Activated gamma-delta T cell (primary cell): ENCODE measurements around the gene IL25.

ENCODE experiments used
- DNase-seq: peaks from one replicate; lab custom pipeline; 2025; lab: John Stamatoyannopoulos, UW

Gene IL25

DNA sequence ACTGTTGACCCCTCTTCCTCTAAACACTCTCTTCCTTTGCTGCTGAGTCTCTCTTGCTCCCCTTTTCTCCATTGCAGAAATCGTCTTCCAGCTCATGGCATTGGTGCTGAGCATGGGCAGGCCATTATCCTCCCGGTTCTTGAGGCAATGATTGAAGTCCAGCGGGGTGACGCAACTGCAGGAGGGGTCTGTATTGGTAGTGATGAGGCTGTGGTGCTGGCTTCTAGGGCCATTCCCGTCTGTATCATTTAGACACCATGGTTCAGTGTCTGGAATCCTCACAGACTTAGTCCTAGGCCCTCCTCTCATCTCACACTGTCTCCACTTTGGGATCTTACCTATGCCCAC lies 19.2 kb upstream of the IL25 start:
- no peak for DNase-seq

DNA sequence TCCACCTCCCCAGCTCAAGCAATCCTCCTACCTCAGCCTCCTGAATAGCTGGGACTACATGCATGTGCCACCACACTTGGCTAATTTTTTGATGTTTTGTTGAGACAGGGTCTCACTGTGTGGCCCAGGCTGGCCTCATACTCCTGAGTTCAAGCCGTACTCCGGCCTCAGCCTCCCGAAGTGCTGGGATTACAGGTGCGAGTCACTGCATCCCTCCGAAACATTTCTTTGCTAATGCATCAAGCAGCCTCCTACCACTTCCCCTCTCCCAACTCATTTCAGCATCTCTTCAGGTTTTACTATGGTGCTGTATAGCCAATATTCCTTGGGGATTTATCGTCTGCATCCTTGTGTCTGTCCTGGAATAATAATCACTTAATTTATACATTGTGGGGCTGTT lies 17.6 kb upstream of the IL25 start:
- DNase-seq, result no peak

DNA sequence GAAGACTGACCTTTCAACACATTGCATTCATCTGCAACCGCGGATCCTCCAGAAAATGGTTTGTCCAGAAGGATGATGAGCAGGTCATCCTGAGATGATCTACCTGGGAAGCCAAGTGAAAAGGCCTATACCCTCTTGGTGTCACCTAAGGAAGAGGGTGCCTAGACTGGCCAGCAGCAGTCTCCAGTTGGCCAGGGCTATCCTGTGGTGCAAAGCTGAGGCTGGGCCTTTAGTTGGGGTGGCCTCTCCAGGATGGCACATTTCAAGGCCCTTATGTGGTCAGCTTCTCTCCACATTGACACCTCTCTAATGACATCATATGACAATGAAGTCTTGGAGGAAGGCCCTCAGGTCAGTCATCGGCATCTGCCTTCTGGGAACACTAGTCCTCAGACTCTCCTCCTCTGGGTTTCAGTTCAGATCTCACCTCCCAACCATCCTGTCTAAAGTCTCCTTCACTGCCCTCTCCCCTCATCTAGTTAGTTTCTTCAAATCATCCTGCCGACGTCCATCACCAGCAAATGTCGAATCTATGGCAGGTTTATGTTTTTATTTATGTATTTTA lies 16.7 kb upstream of the IL25 start:
- no peak for DNase-seq

DNA sequence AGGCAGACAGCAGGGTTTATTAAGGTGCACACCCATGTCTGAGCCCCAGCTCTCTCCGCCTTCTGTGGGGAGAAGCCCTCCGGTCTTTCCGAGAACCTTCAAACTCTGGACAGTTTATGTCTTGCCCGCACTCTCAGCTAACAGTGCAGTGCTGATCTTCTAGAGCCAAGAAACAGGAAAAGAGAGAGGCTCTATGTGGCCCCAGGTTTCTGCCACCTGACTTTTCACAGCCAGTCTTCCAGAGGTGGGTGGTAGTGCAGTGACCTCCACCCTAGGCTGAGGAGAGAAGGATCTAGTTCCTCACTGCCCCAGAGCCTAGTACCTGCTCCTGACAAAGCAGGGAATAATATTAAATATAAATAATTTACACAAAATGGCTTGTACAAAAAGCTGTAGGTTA lies 15.9 kb upstream of the IL25 start:
- DNase-seq, result no peak

DNA sequence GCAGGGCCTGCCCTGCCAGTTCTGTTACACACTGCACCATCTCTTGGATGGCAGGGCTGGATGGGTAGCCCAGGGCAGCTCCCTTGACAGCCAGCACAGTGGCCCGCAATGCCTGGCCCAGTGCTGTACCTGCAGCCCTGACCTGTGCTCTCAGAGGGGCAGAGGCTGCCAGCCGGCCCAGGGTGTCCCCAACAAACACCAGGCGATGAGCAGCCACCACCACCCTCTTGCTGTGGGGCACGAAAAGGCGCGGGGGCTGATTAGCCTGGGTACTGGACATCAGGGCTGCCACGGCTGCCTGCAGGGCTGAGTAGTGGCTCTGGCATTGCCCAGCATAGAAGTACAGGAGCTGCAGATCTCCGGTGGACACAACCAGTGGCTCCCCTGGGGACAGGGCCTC lies 15.3 kb upstream of the IL25 start:
- no peak for DNase-seq

DNA sequence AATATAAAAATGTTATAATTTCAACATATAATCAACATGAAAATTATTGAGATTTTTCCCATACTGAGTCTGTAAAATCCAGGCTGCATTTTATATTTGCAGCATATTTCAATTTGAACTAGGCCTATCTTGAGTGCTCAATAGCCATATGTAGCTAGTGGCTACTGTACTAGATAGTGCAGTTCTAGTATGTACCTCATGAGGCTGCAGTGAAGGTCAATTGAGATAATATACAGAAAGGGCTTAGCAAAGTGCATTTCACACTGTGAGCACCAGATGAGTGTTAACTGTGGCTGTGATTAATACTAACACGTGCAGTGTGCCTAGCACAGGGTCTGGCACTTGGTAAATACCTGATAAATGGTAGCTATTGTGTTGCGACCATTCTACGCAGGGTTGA lies 14.6 kb upstream of the IL25 start:
- DNase-seq, result no peak

DNA sequence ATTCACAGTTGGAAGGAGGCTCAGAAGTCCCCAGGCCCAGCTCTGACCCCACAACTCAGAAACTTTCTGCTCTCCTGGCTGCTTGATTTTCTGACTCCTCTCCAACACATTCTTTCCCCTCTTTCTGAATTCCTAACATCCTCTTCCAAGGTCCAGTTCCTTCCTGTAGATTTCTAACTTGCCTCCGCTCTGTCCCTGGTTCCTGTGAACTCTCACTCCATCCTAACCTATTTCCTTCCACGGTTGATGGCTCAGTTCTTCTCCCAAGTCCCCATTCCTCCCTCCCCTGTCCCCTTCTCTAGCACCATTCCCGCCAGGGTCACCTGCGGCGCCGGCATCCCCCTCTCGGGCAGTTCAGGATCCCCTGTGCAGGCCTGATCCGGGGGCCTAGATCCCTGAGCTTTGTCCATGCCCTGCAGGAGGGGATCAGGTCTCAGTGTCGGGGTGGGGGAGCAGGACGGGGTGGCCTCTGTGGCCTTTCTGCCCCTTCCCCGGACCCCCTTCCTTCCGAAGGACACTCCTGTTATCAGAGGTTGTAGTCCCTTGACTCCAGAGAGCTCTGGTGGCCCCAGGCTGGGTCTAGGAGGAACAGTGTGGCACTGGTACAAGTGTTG lies 13.9 kb upstream of the IL25 start:
- DNase-seq, result no peak

DNA sequence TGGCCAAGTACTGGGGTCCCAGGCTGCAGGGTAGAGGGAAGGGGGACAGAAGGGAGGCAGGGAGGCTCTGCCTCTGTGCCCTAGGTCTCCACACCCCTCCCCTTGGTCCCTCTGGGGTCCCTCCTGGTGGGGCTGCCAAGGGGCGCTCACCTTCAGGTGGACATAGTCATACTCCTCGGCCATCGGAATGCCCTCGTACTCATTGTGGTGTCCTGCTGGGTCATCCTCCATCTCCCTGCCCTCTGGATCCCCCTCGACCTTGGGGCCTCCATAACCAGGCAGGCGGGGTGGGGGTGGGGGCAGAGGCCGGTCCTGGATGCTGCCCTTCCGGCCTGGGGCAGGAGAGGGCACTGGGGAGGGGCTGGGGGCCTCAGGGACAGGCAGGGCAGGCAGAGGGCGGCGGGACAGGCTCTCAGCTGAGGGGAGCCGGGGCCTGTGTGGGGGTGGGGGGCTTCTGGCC lies 13.4 kb upstream of the IL25 start:
- DNase-seq, result no peak

DNA sequence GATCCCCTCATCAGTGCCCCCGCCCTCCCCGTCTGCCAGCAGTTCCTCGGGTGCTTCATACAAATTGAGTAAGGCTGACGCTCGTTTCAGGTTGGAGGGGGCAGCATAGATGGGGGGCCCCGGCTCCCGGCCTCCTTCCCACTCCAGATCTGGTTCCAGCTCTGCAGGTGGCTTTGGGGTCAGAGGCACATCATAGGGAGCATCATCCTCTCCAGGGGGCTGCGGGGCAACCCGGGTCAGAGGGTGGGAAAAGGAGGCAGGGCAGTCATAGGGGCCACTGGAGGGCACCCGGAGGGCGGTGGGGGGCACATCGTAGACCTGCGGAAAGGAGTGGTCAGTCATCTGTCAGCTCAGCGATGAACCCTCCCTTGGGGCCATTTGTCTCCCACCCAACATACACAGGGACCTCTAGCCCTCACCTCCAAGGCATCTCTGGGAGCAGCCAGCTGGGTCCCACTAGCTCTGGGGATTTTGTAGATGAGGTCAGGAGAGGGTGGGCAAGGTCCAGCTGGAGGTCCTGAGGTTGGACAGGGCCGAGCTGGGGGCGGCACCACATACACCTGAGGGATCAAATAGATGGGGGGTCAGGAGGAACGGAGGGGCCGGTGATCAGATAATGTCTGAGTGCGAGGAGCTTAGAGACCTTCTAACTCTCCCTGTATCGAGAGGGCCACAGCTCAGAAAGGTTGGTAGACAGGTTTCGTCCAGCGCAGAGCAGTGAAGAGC lies 12.7 kb upstream of the IL25 start:
- DNase-seq, result no peak

DNA sequence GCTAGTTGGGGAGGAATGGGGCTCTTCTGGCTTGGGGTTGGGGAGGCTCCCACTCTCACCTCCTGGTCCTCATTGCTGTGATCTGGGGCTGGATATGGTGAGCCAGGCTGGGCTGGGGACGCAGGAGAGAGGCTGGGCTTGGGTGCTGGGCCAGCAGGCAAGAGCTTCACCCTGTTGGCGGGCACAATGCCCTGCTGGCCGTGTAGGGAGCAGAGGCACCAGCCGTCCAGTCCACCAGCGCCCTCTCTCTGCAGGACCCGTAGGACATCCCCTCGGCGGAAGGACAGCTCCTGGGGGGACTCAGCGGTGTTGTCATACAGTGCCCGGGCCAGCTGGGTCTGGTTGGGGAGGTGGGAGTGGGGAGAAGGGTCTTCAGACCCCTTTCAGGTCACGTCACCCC lies 12.1 kb upstream of the IL25 start:
- DNase-seq, result no peak

DNA sequence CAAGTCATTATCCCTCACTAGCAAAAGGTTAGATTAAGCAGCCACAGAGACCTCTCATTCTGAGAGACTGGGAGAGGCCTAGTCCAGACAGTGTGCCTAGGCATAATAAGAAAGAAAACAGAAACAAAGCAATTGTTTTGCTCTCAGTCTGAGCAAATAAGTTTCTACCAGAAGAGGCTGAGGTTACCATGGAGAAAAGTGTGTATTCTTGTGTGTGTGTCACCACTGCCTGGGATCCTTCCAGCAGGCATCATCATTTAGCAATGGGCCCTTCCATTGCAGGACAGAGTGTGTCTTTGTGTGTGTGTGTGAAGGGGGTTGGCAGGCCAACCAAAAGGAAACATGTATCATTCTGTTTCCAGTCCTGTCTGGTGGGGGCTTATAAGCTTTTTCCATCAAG lies 11.3 kb upstream of the IL25 start:
- DNase-seq, result no peak

DNA sequence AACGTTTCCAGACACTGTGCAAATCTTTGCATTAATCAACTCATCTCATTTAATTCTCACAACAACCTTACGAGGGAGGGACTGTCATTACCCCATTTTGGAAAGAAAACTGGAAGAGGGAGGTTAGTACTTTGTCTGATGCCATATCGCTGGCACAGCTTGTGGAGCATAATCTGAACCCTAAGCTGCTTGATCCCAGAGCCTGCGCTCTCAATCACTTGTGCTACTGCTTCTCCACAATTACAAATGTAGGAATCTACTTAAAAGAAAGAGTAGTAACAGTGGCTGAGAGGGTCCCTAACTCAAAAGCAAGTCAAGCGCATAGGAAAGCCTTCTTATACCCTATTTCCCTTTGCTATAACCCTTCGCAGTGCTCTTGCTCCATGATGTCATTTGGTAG lies 10.8 kb upstream of the IL25 start:
- no peak for DNase-seq

DNA sequence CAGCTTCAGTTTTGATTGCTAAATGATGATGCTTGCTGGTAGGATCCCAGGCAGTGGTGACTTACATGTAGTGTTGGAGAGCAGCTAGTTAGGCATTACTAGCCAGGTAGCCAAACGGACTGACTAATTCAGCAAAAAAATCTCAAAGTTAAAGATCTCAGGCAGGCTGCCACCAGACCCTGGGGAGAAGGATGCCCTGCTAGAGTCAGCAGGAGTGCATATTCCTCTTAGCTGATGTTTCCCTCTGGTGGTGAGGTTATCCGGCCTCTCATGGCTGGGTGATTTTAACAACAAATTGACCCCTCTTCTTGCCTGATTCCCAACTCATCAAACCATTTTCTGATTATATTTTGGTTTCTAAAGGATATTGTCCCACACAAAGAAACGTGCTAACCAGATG lies 10.4 kb upstream of the IL25 start:
- DNase-seq, result no peak

DNA sequence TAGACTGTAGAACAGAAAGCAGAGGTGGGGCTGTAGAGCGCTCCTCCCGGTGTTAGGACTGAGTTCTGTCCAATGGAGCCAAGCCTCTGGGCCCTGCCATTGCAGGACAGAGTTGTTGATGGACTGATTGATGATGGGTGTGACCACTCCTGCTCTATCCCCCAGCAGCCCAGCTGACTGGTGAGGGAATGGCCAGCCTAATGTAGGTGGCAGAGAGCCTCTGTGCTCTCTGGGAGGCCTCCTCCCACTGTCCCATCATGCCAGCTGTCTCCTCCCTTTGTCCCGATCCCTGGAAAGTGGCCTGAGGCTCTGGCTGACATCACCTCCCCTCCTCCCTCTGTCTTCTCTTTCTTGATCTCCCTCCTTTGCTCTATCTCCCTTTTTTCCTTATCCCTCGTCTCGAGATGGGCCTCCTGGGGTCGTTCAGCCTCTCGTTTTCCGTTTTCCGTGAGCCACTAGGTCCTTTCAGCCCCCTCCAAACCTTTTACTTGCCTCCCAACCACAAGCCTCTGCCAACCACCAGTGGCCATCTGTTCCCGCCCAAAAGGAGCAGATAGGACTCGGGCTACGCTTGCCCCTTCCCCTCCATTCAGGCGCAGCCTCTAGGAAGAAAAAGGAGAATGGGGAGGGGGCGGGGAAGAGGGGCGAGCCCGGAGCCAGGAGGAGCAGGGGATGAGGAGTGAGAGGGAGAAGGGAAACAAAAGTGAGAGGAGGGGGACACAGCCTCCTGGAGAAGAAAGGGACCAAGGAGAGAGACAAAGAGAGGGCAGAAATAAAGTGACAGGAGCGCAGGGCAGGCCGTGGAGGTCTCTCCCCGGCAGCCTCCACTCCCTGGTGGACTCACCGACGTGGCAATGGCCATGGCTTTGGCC lies 8.2 kb upstream of the IL25 start:
- no peak for DNase-seq

DNA sequence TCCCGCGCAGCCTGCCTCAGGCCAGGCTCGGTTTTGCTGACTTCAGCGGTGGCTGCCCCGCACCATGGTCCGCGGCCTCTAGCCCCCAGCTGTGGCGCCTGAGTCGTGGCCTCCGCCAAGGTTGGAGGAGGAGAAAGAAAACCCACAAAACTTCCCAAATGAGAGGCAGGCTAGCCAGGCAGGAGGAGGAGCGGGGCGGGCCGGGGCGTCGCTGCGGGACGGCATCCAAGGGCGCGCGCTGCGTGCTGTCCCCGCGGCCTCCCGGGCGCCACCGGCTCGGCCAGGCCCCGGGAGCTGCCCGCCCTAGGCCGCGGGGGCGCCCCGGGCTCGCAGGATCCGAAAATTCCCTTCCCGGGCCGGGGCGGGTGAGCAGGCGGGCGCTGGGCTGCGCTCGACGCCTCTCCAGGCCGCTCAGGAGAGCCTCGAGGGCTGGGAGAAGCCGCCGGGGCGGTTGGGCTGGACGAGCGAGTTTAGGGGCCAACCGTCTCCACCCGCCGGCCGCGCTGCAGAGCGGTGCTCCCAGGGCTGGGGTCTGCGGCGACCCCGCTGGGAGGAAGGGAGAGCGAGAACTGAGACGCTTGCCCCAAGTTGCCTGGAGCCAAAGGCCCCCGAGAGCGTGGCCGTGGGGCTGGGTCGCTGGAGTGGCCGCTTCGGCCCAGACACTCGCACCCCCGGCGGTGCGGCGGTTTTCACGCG lies 7.4 kb upstream of the IL25 start, which contains the start of gene EFS:
Gene EFS, minus strand, starts transcription at position 137 of the 696 bp plus-strand sequence. CDS start 147 bp downstream, outside the sequence.
- DNase-seq, result no peak

DNA sequence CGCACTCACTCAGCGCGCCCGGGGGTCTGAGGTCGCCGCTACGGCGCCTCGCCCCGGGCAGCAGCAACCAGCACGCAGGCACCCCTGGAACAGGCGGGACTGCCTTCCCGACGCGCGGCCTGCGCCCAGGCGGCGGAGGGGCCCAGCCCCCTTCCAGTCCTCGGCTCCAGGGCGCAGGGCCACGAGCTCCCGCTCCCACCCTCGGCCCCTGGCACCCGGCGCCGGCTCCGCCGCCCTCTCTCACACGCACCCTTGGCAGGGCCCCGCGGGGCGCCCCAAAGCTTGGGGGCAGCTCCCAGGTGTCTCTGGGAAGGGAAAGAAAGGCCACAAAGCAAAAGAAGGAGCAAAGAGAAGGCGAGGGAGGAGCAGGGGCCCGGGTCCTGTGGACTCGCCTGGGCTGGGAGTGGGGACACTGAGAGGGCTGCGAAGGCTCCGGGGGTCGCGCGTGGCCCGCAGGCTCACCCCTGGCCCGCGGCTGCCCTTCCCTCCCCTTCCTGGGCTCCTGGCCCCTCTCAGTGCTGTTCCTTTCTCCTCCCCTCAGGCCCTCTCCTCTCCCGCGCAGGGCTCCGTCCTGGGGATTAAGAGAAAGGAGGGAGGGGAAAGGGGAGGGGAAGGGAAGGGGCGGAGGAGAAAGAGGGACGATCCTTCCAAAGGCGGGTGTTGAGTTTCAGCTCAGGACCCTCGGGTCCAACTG lies 6.7 kb upstream of the IL25 start:
- DNase-seq, result no peak

DNA sequence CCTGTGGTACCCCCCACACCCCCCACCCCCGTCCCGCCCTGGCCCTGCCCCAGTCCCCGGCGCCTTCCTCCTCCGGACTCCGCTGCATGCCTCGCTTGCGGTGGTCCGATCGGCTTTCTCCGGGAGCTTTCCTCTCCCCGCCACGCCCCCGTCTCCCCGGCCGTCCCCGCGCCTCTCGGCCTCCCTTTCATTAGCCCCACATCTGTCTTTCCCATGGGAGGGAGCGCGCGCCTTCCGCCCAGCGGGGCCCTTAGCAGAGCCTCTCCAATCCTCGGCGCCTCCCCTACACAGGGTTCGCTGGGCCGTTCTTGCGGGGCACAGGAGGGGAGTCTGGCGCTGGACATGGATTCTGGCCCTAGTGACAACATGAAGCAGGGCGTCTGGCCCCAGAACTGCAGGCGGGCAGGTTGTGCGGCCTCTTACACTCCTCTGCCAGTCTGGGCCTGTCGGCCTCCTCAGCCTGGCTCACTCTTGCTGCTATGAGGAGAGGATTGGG lies 6.1 kb upstream of the IL25 start:
- DNase-seq, result no peak

DNA sequence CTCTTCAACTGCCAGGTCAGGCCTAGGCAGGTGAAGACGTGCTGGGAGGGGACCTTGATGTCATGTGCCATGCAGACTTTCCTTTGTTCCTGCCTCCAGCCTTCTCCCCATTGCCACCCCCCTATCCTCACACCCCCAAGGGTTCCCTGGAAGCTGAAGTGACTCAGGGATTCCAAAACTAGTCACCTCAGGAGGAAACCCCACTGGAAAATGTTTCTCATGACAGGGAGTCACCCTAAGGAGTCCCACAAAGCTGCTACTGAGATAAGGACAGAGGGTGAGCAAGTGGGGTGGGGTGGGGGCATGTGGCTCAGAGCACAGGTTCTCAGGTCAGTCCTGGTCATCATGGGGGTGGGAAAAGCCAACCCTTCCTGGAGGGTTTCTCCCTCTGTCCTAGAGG lies 2.4 kb upstream of the IL25 start:
- DNase-seq, result no peak

DNA sequence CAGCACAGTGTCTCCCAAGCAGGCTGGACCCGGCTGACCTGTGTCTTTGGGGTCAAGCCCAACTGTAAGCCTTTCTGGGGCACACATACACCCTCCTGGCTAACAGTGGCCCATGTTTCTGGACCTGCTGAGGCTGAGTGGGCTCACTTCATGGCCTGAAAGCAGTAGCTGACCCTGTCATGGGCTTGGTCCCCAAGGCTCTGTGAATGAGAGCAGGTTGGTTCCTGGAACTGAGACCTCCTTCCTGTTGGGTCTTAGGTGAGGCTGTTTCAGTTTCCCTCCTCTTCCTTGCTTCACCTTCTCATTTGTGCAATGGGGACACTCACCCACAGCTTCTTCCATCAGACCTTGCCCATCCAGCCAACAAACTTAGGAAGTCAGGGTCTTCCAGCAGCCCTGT lies 744 bp upstream of the IL25 start:
- no peak for DNase-seq

DNA sequence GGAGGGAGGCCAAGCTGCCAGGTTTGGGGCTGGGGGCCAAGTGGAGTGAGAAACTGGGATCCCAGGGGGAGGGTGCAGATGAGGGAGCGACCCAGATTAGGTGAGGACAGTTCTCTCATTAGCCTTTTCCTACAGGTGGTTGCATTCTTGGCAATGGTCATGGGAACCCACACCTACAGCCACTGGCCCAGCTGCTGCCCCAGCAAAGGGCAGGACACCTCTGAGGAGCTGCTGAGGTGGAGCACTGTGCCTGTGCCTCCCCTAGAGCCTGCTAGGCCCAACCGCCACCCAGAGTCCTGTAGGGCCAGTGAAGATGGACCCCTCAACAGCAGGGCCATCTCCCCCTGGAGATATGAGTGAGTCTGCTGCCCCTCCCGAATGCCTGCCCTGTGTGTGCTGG lies 432 bp downstream of the IL25 start:
- no peak for DNase-seq
